Sigmoid colon (tissue), 4 donors: ENCODE data around the gene PPP1R14B.

Experiments
- POLR2A ChIP-seq, 2 donors: fragments of 450-650 bp; IDR thresholded peaks; one replicate each; pipeline ENCODE4 v1.6.1; 2016; ENCODE audit warnings: antibody characterized with exemption in 2 of 2, mild to moderate bottlenecking in 2 of 2, moderate library complexity in 2 of 2
- POLR2AphosphoS5 ChIP-seq, 4 donors: sonication (generic); formaldehyde crosslinking; IDR thresholded peaks; one replicate each; pipeline ENCODE4 v1.6.1; 2017; ENCODE audit warnings: antibody characterized with exemption in 4 of 4
- TF ChIP-seq, protein P1 (sequence below), 4 experiments: fragments of 450-650 bp in 3 of 4; fragments of 200-600 bp in 1 of 4; IDR thresholded peaks; one replicate each; pipeline ENCODE4 v1.5.1; 2016 to 2019; ENCODE audit warnings: antibody characterized with exemption in 4 of 4, mild to moderate bottlenecking in 3 of 4, moderate library complexity in 2 of 4

DNA sequence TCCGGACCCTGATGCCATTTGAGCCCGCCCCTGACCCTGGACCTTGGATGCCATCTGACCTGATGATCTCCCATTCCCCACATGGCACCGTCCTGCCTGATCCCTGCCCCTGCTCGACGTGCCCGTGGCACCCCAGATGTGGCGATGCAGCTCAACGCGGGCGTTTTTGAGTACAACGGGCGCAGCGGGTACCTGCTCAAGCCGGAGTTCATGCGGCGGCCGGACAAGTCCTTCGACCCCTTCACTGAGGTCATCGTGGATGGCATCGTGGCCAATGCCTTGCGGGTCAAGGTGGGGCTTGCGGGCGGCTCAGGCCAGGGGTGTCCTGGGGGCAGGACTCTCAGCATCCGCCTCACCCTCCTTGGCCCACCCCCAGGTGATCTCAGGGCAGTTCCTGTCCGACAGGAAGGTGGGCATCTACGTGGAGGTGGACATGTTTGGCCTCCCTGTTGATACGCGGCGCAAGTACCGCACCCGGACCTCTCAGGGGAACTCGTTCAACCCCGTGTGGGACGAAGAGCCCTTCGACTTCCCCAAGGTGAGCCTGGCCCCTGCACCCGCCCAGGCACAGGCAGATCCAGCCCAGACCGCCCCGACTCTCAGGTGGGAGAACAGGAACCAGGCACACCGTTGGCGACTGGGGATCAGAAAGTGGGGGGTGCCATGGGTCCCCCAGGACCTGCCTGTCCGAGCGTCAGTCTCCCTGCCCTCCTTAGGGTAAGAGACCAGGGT is 15.7 kb upstream of the PPP1R14B start:
- TF ChIP-seq, protein P1, sequence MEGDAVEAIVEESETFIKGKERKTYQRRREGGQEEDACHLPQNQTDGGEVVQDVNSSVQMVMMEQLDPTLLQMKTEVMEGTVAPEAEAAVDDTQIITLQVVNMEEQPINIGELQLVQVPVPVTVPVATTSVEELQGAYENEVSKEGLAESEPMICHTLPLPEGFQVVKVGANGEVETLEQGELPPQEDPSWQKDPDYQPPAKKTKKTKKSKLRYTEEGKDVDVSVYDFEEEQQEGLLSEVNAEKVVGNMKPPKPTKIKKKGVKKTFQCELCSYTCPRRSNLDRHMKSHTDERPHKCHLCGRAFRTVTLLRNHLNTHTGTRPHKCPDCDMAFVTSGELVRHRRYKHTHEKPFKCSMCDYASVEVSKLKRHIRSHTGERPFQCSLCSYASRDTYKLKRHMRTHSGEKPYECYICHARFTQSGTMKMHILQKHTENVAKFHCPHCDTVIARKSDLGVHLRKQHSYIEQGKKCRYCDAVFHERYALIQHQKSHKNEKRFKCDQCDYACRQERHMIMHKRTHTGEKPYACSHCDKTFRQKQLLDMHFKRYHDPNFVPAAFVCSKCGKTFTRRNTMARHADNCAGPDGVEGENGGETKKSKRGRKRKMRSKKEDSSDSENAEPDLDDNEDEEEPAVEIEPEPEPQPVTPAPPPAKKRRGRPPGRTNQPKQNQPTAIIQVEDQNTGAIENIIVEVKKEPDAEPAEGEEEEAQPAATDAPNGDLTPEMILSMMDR (IDR thresholded peaks at IDR 0.05), result no peak
- no peak for TF ChIP-seq POLR2A (IDR thresholded peaks at IDR 0.05)
- no peak for TF ChIP-seq POLR2AphosphoS5 (IDR thresholded peaks at IDR 0.05)
